Stimulated activated CD4-positive, alpha-beta T cell treated with anti-CD3 and anti-CD28 coated beads, Interleukin-15, amount 100 ng/mL, for 24 hours (primary cell): Measurements from ENCODE around the gene RHOJ.
"Not testable (repeated sequence)": the region's sequence is repeated elsewhere in the genome, so short reads cannot be mapped to it uniquely, and the experiment has no call there.

Source experiments
- DNase-seq: peaks from one replicate; pipeline ENCODE4 v3.0.0-alpha.2; 2020

The RHOJ gene

GRCh38 chr14:63269561-63270225 lies 65.5 kb downstream of the RHOJ start:
- DNase-seq, result no peak

- no peak for DNase-seq
These were observed 68.9 kb downstream of the RHOJ start for GRCh38 chr14:63273129-63273528.

GRCh38 chr14:63273717-63274655 lies 69.7 kb downstream of the RHOJ start:
- DNase-seq, result no peak

GRCh38 chr14:63275611-63276010 lies 71.4 kb downstream of the RHOJ start:
- DNase-seq, result no peak

- no peak for DNase-seq
These were observed 71.8 kb downstream of the RHOJ start for GRCh38 chr14:63276016-63276415.

GRCh38 chr14:63276492-63277342 lies 72.5 kb downstream of the RHOJ start:
- DNase-seq, result no peak

GRCh38 chr14:63277591-63278183 lies 73.4 kb downstream of the RHOJ start:
- no peak for DNase-seq

GRCh38 chr14:63279933-63280332 lies 75.7 kb downstream of the RHOJ start:
- not testable (repeated sequence) for DNase-seq

GRCh38 chr14:63282997-63283883 lies 79.0 kb downstream of the RHOJ start:
- no peak for DNase-seq

- DNase-seq, result no peak
These were observed 79.6 kb downstream of the RHOJ start for GRCh38 chr14:63283884-63284248.

GRCh38 chr14:63286071-63286470 lies 81.8 kb downstream of the RHOJ start:
- DNase-seq, result no peak

- DNase-seq, result no peak
These were observed 83.6 kb downstream of the RHOJ start for GRCh38 chr14:63287666-63288483.

GRCh38 chr14:63288853-63289252 lies 84.6 kb downstream of the RHOJ start:
- DNase-seq, result no peak

- no peak for DNase-seq
These were observed 86.6 kb downstream of the RHOJ start for GRCh38 chr14:63290741-63291430.

GRCh38 chr14:63292805-63293204 lies 88.6 kb downstream of the RHOJ start:
- DNase-seq, result no peak

- DNase-seq, result no peak
These were observed 91.0 kb downstream of the RHOJ start for GRCh38 chr14:63295231-63295685.

- no peak for DNase-seq
These were observed 91.9 kb downstream of the RHOJ start for GRCh38 chr14:63296060-63296563.

GRCh38 chr14:63297372-63298063 lies 93.3 kb downstream of the RHOJ start:
- DNase-seq, result no peak
